Fibroblast of lung (primary cell): Measurements from ENCODE around the gene F13B.

Experiments used
- CTCF ChIP-seq, 2 donors: IDR thresholded peaks in 1 of 2; conservative IDR thresholded peaks in 1 of 2; 1 replicate in 1 of 2; 2 replicates in 1 of 2; pipeline ENCODE4 v1.5.1; 2011 to 2012; ENCODE audit warnings: low read length in 2 of 2, control low read depth in 1 of 2, inconsistent platforms in 1 of 2, low read depth in 1 of 2, mild to moderate bottlenecking in 1 of 2
- EZH2 ChIP-seq: IDR thresholded peaks from 2 replicates; pipeline ENCODE4 v1.5.1; 2012; ENCODE audit warnings: low read length, control low read depth, mild to moderate bottlenecking; ENCODE audit errors: missing control alignments

GRCh38 chr1:197076585-197076984 lies 9.5 kb upstream of the F13B start:
- no peak for TF ChIP-seq CTCF (conservative IDR thresholded peaks at IDR 0.05 in 1 of 2, IDR thresholded peaks at IDR 0.05 in 1 of 2; ENCODE audit: low read depth in 1 of 2, low read length in 2 of 2)
- TF ChIP-seq EZH2 = no peak
